A673 (cell line): ENCODE measurements around the gene SLC44A1. TPM values are rescaled to one million over a fixed set of nuclear protein-coding genes. Genes with fewer than 3 reads are reported as not detected.

Source experiments
- BruUV-seq: library from RNA; stranded (reverse); fragments of 400-500 nt; replicated peaks from 2 replicates; lab custom pipeline; 2021; lab: Mats Ljungman, UMichigan
- CTCF ChIA-PET: fragments of 300-600 bp; sonication (Branson Sonifier 250); formaldehyde crosslinking; loops from one replicate; lab custom pipeline; 2022; ENCODE audit warnings: antibody characterized with exemption; lab: Charles Lee
- POLR2A ChIA-PET: fragments of 300-600 bp; sonication (Branson Sonifier 250); formaldehyde crosslinking; loops from one replicate; lab custom pipeline; 2022; ENCODE audit warnings: antibody characterized with exemption; ENCODE audit not compliant: low non-redundant PET; lab: Charles Lee
- DNase-seq: peaks from one replicate; pipeline ENCODE4 v3.0.0-alpha.2; 2015; ENCODE audit warnings: low spot score
- H3K27ac ChIP-seq: fragments of 200-600 bp; sonication (generic); 2 replicates; pipeline ENCODE4 v1.5.1; 2016; ENCODE audit warnings: mixed run types, low read depth, mild to moderate bottlenecking, mixed read lengths, antibody characterized with exemption, low read length; ENCODE audit not compliant: poor library complexity, severe bottlenecking
- H3K27me3 ChIP-seq: fragments of 200-600 bp; sonication (generic); replicated peaks from 2 replicates; pipeline ENCODE4 v1.6.1; 2017; ENCODE audit warnings: mixed run types, low read depth, mild to moderate bottlenecking, mixed read lengths, antibody characterized with exemption, low read length; ENCODE audit not compliant: insufficient read depth, poor library complexity
- H3K36me3 ChIP-seq: fragments of 200-600 bp; sonication (generic); 2 replicates; pipeline ENCODE4 v1.6.1; 2016; ENCODE audit warnings: mixed run types, mild to moderate bottlenecking, mixed read lengths, antibody characterized with exemption, low read length; ENCODE audit not compliant: insufficient read depth, poor library complexity, severe bottlenecking
- H3K4me1 ChIP-seq: fragments of 200-600 bp; sonication (generic); 2 replicates; pipeline ENCODE4 v1.6.1; 2017; ENCODE audit warnings: mixed run types, mild to moderate bottlenecking, mixed read lengths, antibody characterized with exemption, low read length; ENCODE audit not compliant: insufficient read depth, poor library complexity, severe bottlenecking
- H3K4me3 ChIP-seq: fragments of 200-600 bp; sonication (generic); 2 replicates; pipeline ENCODE4 v1.5.1; 2016; ENCODE audit warnings: low read depth, mixed run types, mild to moderate bottlenecking, mixed read lengths, low read length; ENCODE audit not compliant: poor library complexity, severe bottlenecking
- H3K9me3 ChIP-seq: fragments of 200-600 bp; sonication (generic); 2 replicates; pipeline ENCODE4 v1.6.1; 2016; ENCODE audit warnings: mixed run types, low read depth, mild to moderate bottlenecking, mixed read lengths, antibody characterized with exemption, low read length; ENCODE audit not compliant: poor library complexity, severe bottlenecking
- EZH2 ChIP-seq: fragments of 200-600 bp; sonication (generic); IDR thresholded peaks from 2 replicates; pipeline ENCODE4 v1.6.1; 2017; ENCODE audit warnings: borderline replicate concordance, low read depth, mild to moderate bottlenecking, mixed read lengths, antibody characterized with exemption, low read length; ENCODE audit not compliant: poor library complexity, severe bottlenecking
- intact Hi-C: fragments of 100-400 bp; cut with micrococcal nuclease; formaldehyde crosslinking; loops from one replicate; pipeline ENCODE4 v1.10.0; 2022; ENCODE audit not compliant: unreplicated experiment
- total RNA-seq: library from RNA; stranded (reverse); gene quantifications from 2 replicates; pipeline ENCODE4 v1.2.3, GENCODE V29; 2021
- TF ChIP-seq, protein P1 (sequence below): fragments of 300-800, 200-600 bp; sonication (generic); conservative IDR thresholded peaks from 2 replicates; pipeline ENCODE4 v1.5.1; 2017; ENCODE audit warnings: low read depth, mild to moderate bottlenecking, antibody characterized with exemption, low read length, moderate library complexity, mixed read lengths

SLC44A1 gene
- total RNA-seq, 1 experiment from 2014 or later: 11.9 TPM

DNA sequence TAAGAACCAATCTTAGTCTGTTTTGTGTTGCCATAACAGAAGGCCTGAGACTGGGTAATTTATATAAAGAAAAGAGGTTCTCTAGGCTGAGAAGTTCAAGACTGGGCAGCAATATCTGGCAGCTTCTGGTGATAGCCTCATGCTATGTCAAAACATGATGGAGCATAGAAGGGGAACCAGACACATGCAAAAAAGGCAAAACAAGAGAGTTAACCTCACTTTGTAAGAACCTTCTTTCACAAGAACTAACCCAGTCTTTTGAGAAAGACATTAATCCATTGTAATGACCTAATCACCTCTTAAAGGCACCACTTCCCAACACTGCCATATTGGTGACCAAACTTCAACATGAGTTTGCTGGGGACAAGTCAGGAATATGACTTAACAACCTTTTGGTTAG, 240.7 kb downstream of the SLC44A1 start:
- peaks cover 6% of the 10 kb centered on the region for H3K36me3 ChIP-seq
- no peak for TF ChIP-seq EZH2
- TF ChIP-seq, protein P1, sequence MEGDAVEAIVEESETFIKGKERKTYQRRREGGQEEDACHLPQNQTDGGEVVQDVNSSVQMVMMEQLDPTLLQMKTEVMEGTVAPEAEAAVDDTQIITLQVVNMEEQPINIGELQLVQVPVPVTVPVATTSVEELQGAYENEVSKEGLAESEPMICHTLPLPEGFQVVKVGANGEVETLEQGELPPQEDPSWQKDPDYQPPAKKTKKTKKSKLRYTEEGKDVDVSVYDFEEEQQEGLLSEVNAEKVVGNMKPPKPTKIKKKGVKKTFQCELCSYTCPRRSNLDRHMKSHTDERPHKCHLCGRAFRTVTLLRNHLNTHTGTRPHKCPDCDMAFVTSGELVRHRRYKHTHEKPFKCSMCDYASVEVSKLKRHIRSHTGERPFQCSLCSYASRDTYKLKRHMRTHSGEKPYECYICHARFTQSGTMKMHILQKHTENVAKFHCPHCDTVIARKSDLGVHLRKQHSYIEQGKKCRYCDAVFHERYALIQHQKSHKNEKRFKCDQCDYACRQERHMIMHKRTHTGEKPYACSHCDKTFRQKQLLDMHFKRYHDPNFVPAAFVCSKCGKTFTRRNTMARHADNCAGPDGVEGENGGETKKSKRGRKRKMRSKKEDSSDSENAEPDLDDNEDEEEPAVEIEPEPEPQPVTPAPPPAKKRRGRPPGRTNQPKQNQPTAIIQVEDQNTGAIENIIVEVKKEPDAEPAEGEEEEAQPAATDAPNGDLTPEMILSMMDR: no peak
- POLR2A ChIA-PET: no interaction called here
- no peak overlapping the region for H3K27ac ChIP-seq
- no peaks in the 10 kb centered on the region for H3K27me3 ChIP-seq
- no peak for DNase-seq
- no peaks in the 10 kb centered on the region for H3K9me3 ChIP-seq
- BruUV-seq: no TSS peak
- intact Hi-C loops: no loop called here
- CTCF ChIA-PET: no interaction called here
- no peaks in the 10 kb centered on the region for H3K4me1 ChIP-seq
- H3K4me3 ChIP-seq: no peak overlapping the region

Other genes starting within 250 kb of the SLC44A1 start
- gene FSD1L, start 203.4 kb downstream of the SLC44A1 start, total RNA-seq: 9.1 and 9.8 TPM in 2 replicates